HG02852 (cell line): ENCODE measurements around the gene MCOLN3.

Source experiments
- ATAC-seq: cut with Tn5 transposase; IDR thresholded peaks from one replicate; pipeline ENCODE4 v1.9.1; 2021; ENCODE audit warnings: mild to moderate bottlenecking, moderate library complexity; ENCODE audit not compliant: unreplicated experiment

Gene MCOLN3, protein sequence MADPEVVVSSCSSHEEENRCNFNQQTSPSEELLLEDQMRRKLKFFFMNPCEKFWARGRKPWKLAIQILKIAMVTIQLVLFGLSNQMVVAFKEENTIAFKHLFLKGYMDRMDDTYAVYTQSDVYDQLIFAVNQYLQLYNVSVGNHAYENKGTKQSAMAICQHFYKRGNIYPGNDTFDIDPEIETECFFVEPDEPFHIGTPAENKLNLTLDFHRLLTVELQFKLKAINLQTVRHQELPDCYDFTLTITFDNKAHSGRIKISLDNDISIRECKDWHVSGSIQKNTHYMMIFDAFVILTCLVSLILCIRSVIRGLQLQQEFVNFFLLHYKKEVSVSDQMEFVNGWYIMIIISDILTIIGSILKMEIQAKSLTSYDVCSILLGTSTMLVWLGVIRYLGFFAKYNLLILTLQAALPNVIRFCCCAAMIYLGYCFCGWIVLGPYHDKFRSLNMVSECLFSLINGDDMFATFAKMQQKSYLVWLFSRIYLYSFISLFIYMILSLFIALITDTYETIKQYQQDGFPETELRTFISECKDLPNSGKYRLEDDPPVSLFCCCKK

DNA sequence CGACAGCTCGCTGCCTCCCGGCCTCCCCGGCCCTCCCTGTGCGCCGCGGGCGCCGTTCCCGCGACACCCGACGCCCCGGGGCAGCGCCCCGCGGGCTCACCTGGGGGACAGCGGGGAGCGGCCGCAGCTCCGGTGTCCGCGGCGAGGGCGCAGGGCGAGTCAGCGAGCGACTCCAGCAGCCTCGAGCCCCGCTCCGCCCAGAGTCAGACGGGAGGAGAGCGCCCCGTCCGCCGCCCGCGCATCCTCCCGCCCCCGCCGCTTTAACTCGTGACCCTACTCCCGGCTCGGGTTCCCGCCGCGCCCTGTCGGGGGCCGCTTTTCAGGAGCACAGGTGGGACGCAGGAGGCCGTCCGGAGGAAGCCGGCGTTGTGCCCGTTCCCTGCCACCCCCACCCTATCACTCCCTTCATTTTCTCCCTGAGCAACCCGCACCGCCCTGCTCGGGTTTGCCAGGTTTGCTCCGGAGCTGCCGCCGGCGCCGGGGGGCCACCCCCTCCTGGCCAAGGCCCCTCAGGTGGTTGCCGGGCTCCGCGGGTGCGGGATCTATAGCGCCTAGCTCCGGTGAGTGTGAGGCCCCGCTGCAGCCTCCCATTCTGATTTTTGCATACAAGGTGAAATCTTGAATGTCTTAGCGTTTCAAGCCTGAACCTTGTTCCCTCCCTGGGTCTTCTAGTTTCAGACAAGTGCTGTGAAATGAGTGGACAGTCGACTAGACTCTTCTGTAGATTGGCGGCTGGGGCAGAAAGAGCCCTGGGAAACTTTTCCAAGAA, at the start of gene MCOLN3:
Gene MCOLN3, minus strand, starts transcription at position 205 of the 769 bp plus-strand sequence. CDS start 3,140 bp downstream, outside the sequence.
- peak; percentile 64 for ATAC-seq

DNA sequence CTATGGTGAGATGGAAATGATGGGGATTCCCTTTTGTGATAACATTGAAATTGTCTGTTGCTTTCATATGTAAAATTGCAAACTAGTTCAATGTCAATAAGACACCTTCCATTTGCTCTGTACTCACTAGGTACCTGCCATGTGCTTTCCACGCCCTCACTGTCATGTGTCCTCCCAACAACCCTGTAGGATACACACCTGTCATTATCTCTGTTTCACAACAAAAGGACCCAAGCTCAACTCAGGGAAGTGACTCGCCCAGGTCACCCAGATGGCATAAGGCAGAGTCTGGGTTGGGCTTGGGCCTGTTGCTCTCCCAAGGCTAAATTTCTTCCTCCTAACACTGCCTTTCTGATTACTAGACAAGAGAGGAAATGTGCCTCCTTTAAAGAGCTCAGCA, 45.3 kb upstream of the MCOLN3 start:
- ATAC-seq, result no peak

DNA sequence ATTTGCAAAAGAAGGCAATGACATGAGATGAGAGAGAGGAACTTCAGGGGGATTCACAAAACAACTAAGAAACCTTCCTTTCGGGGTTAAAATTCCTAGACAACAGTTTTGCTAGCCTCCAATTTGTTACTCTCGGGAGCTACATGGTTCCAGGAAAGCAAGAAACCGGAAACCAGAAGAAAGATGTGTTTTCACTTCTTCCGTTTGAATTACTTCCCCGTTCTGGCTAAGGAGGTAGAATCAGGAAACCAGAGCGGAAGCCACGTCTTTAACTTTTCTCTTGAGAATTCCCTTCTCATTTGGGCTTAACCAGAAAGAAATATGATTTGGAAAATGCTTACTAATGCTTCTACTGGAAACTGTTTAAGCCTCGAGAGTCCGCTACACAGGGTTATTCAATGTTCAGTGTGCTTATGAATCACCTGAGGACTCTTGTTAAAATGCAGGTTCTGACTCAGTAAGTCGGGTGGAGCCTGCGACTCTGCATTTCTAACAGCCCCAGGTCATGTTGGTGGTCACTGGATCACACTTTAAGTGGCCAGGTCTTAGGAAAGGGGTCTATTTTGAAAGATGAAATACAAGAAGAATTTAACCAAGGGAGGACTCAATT, 43.5 kb upstream of the MCOLN3 start:
- ATAC-seq, result peak; percentile 48

DNA sequence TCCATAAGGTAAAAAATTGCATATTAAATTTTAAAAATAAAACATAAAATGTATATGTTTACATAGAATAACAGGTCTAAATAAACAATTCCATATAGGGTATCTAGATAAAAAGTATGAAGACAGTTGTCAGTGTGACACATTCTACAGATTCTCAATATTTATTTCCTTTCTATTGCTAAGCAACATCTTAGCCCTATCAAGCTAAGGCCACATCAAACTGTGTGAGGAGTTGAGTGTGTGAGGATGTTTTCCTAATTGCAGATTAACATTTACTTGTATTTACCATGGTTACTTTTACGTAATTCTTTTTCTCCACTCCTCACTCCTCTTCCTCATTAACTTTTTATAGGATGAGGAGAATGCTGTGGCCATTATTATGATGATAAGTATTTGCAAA, 41.9 kb upstream of the MCOLN3 start:
- ATAC-seq, result no peak

DNA sequence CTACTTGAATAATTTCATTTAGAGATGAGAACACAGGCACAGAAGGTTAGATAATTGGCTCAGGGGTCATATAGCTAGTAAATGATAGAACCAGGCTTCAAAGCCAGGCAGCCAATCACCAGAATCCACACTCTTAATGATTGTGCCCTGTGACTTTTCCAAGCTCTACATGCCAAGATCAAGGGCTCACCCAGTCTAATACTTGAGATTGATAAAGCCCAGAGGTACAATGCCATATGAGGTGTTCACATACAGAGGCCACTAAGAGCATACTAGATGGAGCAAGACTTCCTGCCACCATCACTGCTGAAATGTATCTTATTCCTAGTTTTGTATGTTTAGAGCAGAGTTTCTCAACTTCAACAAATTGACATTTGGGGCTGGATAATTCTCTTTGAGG, 40.9 kb upstream of the MCOLN3 start:
- ATAC-seq, result no peak

DNA sequence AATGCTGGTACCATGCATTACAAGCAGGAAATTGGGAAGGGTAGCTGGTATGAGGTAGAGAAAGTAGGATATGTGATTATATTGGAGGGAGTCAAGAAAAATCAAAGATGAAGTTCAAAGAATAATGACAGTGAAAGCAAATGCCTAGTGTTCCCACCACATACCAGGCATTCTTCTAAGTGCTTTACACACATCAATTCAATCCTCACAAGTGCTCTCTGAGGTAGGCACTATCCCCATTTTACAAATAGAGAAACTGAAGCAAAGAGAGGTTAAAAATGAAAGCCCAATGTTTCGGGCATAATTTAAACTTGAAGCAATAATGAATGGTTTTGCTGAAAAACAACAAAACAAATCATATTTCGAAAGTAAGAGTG, 40.1 kb upstream of the MCOLN3 start:
- ATAC-seq, result no peak

DNA sequence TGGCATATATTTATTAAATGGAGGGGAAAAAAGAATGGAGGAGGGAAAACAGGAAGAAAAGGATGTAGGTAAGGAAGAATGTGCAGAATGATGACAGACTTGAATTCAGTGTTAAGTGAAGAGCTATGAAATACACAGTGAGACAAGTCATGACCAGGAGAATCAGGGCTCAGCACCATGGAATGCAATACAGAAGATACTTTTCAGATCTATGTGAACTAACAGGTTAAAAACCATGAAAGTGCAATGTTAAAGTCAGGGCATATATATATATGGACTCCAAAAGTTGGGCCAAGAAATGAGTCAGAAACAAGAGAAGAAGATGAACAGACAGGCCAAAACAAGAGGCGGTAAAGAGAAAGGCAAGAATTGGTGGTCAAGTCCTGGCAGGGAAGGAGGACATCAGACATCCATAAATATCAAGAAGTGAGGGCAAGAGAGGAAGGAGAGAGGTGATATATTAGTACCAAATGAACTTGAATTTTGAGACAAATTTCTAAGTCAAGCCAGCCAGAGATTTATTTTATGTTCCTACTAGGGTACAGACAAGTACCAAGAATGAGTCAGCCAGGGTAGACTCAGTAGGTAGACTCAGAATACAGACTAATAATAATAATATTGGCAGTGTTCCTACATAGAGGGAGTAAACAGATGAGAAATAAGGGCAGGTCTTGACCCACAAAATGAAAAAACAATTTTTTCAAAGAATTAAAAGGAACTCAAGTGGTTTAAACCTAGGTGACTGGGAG, 39.5 kb upstream of the MCOLN3 start:
- ATAC-seq, result no peak

DNA sequence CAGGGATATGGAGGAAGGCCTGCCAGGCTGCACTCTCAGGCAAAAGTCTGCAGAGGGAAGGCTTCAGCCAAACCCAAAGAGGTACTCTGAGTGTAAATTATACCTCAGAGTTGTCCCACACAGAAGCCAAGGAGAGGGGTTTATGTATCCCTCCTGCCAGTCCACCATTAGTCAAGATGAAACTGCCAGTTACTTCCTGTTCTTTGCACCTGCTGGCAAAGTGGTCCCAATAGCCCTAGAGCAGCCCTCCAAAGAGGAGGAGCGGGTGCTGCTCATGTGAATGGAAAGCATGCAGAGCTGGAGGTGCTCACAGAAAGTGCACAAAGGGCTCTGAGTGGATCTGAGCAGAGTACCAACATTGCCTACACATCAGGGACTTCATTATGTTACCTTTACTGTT, 37.1 kb upstream of the MCOLN3 start:
- no peak for ATAC-seq

DNA sequence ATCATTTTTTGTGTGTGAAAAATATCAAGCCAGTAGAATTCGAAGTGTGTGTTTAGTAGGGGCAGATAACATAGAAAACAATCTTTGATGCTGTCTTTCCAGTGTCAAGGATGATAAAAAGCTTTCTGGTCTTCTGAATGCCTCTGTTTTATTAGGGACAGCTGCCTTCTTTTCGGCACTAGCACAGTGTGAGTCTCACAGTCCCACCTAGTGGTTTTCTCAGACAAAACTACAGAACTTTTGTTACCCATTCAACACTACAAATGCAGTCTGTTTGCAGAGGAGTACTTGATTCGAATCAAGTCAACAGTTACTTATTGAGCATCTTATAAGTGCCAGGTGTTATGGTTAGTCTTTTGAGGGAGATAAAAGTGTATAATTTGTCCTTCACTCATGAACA, 30.6 kb upstream of the MCOLN3 start:
- no peak for ATAC-seq

DNA sequence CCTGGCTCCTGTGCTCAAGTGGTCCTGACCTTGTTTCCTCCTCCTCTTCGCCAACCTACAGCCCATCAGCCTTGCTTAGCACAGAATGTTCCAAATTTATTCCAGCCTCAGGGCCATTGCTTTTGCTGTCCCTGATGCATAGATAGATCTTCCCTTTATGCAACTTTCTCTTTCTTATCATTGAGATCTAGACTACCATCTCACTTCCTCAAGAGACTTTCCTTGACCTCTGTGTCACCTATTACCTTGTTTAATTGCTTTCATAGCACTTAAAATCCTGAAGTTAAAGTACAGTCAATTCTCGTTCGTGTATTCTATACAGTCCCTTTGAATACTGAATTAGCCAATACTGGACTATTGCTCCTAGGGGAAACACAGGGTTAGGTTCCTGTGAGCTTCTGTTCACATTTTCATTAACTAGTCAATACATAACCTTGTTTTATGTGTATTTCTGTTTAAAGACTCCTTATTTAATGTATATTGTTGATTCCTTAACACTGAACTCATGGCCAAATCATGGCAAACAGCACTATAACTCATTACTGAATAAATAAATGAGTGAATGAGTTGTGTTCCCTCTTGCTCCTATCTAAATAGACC, 26.2 kb upstream of the MCOLN3 start:
- no peak for ATAC-seq

DNA sequence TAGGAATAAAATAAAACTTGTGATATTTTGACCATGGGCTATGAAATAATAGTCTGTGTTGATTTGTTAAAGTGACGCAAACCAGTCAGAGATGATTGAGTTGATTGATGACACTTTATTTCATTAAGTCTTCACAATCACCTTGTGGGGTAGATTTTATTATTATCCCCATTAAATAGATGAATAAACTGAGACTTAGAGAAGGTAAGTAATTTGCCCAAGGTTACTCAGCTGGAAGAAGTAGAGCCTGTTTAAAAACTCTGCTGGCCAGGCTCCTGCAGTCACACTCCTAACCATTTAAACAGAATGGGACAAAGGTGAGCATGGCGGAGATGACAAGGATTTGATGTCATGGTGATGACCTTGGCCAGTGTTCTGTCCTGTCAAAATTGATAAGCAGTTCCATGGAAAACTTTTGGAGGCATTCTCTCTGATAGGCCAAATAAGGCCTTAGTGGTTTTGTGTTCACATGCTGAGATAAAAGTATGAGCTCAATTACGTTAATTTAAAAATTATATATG, 22.7 kb upstream of the MCOLN3 start:
- ATAC-seq, result no peak

DNA sequence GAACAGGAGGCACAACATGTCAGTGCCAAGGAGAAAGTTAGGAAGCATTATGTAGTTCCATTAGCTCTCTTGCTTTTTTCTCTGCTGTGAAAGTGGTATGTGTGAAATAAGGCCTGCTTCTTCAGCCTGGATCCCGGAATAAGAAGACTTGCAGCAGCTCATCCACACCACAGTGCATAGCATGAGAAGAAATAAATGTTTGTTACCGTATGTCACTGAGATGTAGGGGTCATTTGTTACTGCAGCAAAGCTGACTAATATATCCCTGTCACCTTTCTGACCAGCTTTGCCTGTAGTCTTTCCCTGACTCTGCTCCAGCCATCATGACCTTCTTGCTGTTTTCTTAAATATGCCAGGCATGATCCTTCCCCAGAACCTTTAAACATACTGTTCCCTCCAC, 20.5 kb upstream of the MCOLN3 start:
- ATAC-seq, result no peak

DNA sequence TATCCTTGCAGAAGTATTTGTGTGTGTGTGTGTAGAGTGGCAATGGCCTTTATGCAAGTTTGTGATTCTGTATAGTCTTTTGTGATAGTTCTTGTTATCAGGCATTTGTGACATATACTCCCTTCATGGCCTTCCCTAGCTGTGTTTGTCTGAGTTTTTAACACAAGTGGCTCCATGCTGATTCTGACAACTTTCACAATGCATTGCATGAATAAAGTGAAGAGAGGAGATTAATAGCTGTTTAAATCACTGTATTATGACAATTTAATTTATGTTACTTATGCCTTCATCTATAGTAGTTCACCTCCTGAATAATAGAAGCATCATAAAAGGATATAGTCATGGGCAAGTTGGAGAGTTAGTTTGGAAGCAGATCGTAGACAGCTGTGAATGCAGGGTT, 17.2 kb upstream of the MCOLN3 start:
- no peak for ATAC-seq

DNA sequence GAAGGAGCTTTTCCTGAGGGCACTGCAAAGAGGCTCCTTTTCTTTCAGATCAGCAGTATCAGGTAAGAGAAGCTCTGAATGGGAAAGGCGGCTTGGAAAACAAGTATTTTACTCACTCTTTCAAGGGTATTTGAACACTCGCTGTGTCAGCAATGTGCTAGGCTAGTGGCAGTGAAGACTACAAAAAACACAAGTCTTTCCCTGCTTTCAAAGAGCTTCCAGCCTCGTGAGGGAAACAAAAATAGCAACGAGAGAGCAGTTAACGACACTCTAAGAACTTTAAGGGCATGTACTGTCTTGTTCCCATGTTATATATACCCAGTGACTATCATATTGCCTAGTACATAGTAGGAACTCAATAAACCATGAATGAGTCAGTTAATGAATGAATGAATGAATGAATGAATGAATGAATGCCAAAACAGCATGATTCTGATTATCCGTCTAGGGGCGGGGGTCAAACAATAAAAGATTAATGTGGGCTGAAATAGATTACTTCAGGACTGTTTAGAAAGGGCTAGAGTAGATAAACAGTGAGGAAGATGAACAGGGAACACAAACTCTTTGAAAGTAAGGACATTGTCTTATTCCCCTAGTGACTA, 14.2 kb upstream of the MCOLN3 start:
- no peak for ATAC-seq

DNA sequence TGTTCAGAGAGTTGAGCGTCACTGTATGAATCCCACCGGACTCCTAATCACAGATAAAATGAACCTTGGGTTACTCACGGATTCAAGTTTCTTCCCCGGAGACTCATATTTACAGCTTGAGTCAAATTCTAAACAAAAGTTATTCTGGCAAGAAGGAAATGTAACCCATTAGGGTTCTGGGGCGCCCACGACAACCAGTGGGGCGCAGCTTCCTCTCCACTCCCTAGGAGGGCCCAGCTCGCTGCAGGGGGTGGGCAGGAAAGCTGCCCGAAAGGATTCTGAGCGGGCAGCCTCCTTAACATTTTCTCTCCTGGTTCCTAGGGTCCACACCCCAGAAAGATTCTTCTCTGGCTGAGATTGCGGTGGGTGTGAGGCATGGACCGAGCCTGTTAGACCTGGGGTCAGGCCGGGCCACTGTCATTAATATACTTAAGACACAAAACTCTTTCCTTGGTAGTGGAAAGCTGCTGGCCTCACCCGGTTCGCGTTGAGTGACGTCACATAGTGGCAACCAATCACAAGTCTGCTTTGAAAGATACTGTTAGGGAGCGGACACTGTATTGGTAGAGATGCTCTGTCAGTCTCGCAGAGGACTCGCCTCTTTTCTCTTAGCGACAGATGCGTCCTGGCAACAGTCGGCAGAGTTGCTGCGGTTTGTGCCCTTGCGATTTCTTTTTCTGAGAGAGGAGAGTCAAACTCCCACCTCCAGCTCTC, 13.6 kb upstream of the MCOLN3 start:
- peak; percentile 100 for ATAC-seq

DNA sequence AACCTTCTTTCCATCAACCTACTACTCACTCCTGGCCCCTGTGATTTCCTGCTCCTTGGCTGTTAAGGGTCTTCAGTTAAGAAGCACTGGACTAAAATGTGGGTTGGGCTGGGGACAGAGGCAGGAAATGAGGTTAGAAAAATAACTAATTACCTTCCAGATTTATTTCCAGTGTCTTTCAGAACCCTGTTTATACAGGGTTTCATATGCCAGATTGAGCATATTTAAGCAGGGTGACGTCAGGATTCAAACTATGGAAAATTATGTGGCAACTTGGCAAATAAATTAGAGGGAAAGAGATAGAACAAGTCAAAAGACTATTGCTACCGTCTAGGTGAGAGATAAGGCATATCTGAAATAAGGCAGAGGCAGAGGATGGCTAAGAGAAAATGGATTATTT, 11.7 kb upstream of the MCOLN3 start:
- ATAC-seq, result no peak

DNA sequence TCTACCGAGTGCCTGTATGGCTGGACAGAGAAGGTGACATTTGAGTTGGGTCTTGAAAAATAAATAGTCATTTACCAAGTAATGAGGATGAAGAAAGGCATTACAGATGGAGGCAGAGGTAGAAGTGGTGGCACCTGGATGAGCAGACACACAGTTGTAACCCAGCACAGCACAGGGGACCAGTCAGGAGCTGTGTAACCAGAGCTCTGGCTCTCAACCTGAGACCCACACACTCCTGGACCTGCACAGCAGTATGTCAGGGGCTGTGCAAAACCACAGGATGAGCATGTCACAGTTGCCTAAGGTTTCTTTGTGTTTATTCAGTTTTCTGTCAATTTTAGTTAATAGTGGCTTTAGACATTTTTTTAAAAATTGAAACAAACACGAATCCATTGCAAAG, 11.3 kb upstream of the MCOLN3 start:
- ATAC-seq, result no peak

DNA sequence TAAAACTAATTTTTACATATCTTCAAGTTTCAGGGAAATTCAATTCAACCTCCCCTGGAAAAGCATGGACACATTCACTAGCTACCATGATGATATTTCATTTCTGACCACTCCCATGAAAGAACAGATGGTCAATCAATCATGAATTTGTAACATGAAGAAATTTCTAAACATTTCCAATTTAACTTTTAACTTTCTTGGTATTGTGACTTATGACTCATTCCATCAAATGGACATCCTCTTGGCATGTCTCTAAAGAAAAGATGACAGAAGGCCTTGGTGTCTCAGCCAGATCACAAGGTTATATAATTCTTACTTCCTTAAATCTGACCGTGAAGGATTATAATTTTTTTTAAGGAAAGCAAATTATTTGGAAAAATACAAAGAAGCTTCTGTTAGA, 10.5 kb upstream of the MCOLN3 start:
- no peak for ATAC-seq

DNA sequence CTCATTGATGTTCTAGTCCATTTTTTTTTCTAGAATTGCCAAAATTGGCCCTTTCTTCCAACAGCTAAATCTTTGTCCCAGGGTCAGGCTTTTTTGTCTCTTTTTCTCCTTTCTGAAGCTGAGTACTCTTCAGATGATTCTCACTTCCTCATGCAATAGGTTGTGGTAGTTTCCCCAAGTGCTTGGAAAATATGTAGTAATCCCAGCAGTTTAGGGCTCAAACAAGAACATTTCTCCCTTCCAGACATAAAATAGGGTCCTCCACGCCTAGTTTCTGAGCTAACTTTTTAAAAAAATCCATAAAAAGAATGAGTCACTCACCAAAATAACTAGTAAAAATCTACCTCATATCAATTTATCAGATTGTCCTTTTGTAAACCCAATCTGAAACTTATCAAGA, 10.0 kb upstream of the MCOLN3 start:
- no peak for ATAC-seq
